Right lobe of liver (tissue), 6 donors: Measurements from ENCODE around the gene RPLP2. TPM values are rescaled to one million over a fixed set of nuclear protein-coding genes. Genes with fewer than 3 reads are reported as not detected.

Experiments
- ATAC-seq, 4 donors: fragments of 200-7000 bp; cut with Tn5 transposase; one replicate each; pipeline ENCODE4 v1.9.1; 2020; ENCODE audit warnings: mild to moderate bottlenecking in 4 of 4, moderate library complexity in 4 of 4
- DNase-seq, 3 donors: peaks; one replicate each; pipeline ENCODE4 v3.0.0-alpha.2; 2020
- H3K27ac ChIP-seq, 3 donors: fragments of 200-600 bp; one replicate each; pipeline ENCODE4 v1.8.0; 2022
- H3K27me3 ChIP-seq, 2 donors: fragments of 200-600 bp; one replicate each; pipeline ENCODE4 v1.8.0; 2022
- H3K36me3 ChIP-seq, 4 donors: fragments of 200-600 bp; sonication (generic) in 1 of 4; one replicate each; pipeline versions ENCODE4 v1.5.1 to v1.8.0; 2017 to 2022; ENCODE audit warnings: control low read depth in 1 of 4
- H3K4me1 ChIP-seq, 4 donors: fragments of 200-600 bp; sonication (generic) in 1 of 4; one replicate each; pipeline versions ENCODE4 v1.5.1 to v1.8.0; 2017 to 2022; ENCODE audit warnings: control low read depth in 1 of 4
- H3K4me3 ChIP-seq, 3 donors: fragments of 200-600 bp; one replicate each; pipeline ENCODE4 v1.8.0; 2022
- H3K9me3 ChIP-seq, 4 donors: fragments of 200-600 bp; sonication (generic) in 1 of 4; one replicate each; pipeline versions ENCODE4 v1.5.1 to v1.8.0; 2017 to 2022; ENCODE audit warnings: control low read depth in 1 of 4
- POLR2A ChIP-seq: fragments of 450-650 bp; IDR thresholded peaks from one replicate; pipeline ENCODE4 v1.6.1; 2017; ENCODE audit warnings: antibody characterized with exemption, mild to moderate bottlenecking
- WGBS: methylation state at CpG from one replicate; pipeline ENCODE4 v1.1.6; 2018; ENCODE audit warnings: low coverage, low lambda C conversion rate; ENCODE audit not compliant: insufficient coverage; ENCODE audit errors: missing lambda C conversion rate; 5-methylcytosine and 5-hydroxymethylcytosine counted together
- intact Hi-C, 2 donors: fragments of 100-400 bp; cut with DNase I; formaldehyde crosslinking; loops; one replicate each; pipeline versions ENCODE4 v1.11.2 to v1.14.1; 2022
- total RNA-seq, 6 experiments: library from RNA; depleted of rRNA in 2 of 6; stranded (reverse); fragments of >200 nt in 2 of 6; fragmentation: NEBNext Ultra II Directional in 3 of 6; extraction: Animal tissue kit (Norgen Biotek cat#: 25700) in 3 of 6; gene quantifications; one replicate each; pipeline versions ENCODE4 v1.1.0 to v1.2.4, GENCODE V29; 2016 to 2023
- TF ChIP-seq, protein P1 (sequence below), 4 donors: fragments of 200-600 bp in 3 of 4; fragments of 450-650 bp in 1 of 4; IDR thresholded peaks; one replicate each; pipeline versions ENCODE4 v1.5.1 to v1.8.0; 2016 to 2022; ENCODE audit warnings: antibody characterized with exemption in 4 of 4, mild to moderate bottlenecking in 2 of 4
- donor health status: DM: no; HTN: yes; CAD: no.
- donor health status: DM: no; HTN: no; CAD: no.
- donor health status: DM: no; HTN: no; CAD: no.
- donor health status: DM: no; HTN: yes; CAD: no.
- donor health status: DM: no; HTN: yes; CAD: no.

Gene RPLP2
- total RNA-seq, 6 experiments from 2014 or later, result 212 to 574 (median 457) TPM

- WGBS, result 15% methylated on average over 4 of the region's 20 CpGs
Measured at GRCh38 chr11:818396-819128, 8.8 kb downstream of the RPLP2 start, which contains the start of gene PNPLA2. Gene PNPLA2 (plus strand): TSS chr11:818914. CDS start chr11:819719, 805 bp downstream.

DNA sequence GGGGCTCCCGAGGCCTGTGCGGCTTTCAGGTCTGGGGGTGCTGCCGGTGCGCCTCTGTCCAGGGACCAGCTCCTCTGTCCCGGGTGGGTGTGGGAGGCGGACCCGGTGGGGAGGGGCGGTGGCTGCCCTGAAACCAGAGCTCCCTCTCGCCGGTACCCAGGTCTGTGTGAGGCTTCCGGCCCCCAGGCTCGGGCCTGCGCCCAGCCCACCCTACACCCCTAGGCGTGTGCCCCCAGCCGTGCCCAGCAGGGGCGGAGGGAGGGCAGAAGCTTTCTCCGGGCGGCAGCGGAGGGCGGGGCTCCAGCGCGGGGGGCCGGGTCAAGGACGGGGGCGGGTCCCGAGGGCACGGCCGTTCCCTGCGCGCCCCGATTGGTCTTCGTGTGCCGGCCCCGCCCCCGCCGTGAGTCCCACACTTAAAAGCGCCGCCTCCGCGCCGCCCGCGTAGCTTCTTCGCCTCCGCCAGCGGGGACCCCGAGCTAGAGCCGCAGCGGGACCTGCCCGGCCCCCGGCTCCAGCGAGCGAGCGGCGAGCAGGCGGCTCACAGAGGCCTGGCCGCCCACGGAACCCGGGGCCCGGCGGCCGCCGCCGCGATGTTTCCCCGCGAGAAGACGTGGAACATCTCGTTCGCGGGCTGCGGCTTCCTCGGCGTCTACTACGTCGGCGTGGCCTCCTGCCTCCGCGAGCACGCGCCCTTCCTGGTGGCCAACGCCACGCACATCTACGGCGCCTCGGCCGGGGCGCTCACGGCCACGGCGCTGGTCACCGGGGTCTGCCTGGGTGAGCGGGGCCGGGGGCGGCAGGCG is 9.6 kb downstream of the RPLP2 start:
- intact Hi-C loops, result no loop called here
- DNase-seq (peak; percentile 95 to 97 (median 96)), ATAC-seq (peak; percentile 68 to 81 (median 76))
- Histone ChIP-seq H3K4me3 (peak overlapping the region; percentile 71 to 99 (median 94)), H3K9me3 (no peaks in the 10 kb centered on the region), H3K36me3 (peaks cover 0 to 17% (median 3%) of the 10 kb centered on the region in 4 donors), H3K27me3 (no peaks in the 10 kb centered on the region), H3K27ac (peak overlapping the region; percentile 81 to 94 (median 88)), H3K4me1 (peaks cover 0 to 28% (median 12%) of the 10 kb centered on the region in 4 donors)
- WGBS, result 0% methylated on average over 12 of the region's 96 CpGs
- peak; percentile 89 for TF ChIP-seq POLR2A
- TF ChIP-seq, protein P1, sequence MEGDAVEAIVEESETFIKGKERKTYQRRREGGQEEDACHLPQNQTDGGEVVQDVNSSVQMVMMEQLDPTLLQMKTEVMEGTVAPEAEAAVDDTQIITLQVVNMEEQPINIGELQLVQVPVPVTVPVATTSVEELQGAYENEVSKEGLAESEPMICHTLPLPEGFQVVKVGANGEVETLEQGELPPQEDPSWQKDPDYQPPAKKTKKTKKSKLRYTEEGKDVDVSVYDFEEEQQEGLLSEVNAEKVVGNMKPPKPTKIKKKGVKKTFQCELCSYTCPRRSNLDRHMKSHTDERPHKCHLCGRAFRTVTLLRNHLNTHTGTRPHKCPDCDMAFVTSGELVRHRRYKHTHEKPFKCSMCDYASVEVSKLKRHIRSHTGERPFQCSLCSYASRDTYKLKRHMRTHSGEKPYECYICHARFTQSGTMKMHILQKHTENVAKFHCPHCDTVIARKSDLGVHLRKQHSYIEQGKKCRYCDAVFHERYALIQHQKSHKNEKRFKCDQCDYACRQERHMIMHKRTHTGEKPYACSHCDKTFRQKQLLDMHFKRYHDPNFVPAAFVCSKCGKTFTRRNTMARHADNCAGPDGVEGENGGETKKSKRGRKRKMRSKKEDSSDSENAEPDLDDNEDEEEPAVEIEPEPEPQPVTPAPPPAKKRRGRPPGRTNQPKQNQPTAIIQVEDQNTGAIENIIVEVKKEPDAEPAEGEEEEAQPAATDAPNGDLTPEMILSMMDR (IDR thresholded peaks at IDR 0.05), result peak in 1 of 4 donors; percentile 36

More at GRCh38 chr11:818396-819128, 8.8 kb downstream of the RPLP2 start, which contains the start of gene PNPLA2:
- Histone ChIP-seq H3K27me3 (no peaks in the 10 kb centered on the region), H3K4me3 (peak within 1 kb of the TSS; percentile 71 to 99 (median 94)), H3K27ac (peak within 1 kb of the TSS; percentile 81 to 94 (median 88)), H3K36me3 (peaks cover 0 to 13% (median 0%) of the 10 kb centered on the region in 4 donors), H3K4me1 (peaks cover 0 to 26% (median 11%) of the 10 kb centered on the region in 4 donors), H3K9me3 (no peaks in the 10 kb centered on the region)
- no peak for DNase-seq
- peak; percentile 60 for TF ChIP-seq POLR2A
- TF ChIP-seq, protein P1 (IDR thresholded peaks at IDR 0.05), result no peak
- ATAC-seq, result peak in 2 of 4 donors; percentile 1 to 17
- intact Hi-C loops, result no loop called here

DNA sequence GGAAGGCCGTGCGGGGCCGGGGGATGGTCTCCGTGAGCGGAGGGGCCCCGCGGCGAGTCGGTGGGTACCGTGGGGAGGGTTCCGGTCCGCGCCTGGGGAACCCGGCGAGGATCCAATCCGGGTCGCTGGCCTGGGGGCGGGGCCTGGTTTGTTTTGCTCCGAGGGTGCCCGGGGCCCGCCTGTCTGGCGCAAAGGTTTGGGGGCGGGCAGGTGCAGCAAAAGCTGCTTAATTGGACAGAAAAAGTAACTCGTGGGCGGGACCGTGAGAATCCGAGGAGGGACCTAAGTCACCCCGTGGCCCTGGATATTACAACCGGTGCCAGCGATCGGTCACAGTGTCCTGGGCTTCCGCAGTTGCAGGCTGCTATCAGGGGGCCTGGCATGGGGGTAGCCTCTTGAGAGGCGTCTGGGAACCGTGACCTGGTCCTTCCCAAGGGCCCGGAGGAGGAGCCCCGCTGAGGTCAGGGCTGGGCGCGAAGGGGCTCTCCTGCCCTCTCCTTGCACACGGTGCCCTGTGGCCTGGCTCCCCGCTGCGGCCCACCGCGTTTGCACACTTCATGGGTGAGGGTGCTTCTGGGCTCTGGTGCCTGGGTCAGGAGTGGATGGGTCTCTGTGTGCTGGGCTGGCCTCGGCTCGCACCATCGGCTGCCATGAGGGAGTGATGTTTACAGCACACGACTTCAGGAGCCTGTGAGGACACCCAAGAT is 10.3 kb downstream of the RPLP2 start:
- peaks cover 0 to 24% (median 7%) of the 10 kb centered on the region in 4 donors for H3K36me3 ChIP-seq
- H3K27me3 ChIP-seq, result no peaks in the 10 kb centered on the region
- TF ChIP-seq POLR2A, result peak; percentile 80
- TF ChIP-seq, protein P1 (IDR thresholded peaks at IDR 0.05), result no peak

More for the DNA sequence above, 10.3 kb downstream of the RPLP2 start:
- Histone ChIP-seq H3K4me1 (peaks cover 0 to 35% (median 16%) of the 10 kb centered on the region in 4 donors), H3K27ac (peak overlapping the region; percentile 81 to 94 (median 88)), H3K4me3 (peak overlapping the region; percentile 71 to 99 (median 94)), H3K9me3 (no peaks in the 10 kb centered on the region)
- DNase-seq (peak; percentile 96 to 98 (median 97)), ATAC-seq (peak; percentile 64 to 76 (median 72))
- intact Hi-C loops, result no loop called here
- 0% methylated on average over 13 of the region's 47 CpGs for WGBS
